ENCODE measurements around the gene ACSL1.

Gene ACSL1

GRCh38 chr4:184706453-184706852, 119.3 kb downstream of the ACSL1 start:
- DNase-seq, result no peak

- no peak for DNase-seq
Measured at GRCh38 chr4:184705692-184706091, 120.1 kb downstream of the ACSL1 start.

Data from NCI-H2107 (cell line).